HFF-Myc (cell line): ENCODE results near the gene RAB4B.
A peak's percentile ranks its signal among the peaks of the same experiment; 100 is the strongest.
"Not testable (repeated sequence)": the region's sequence is repeated elsewhere in the genome, so short reads cannot be mapped to it uniquely, and the experiment has no call there.

Source experiments
- DNase-seq: peaks from one replicate; pipeline ENCODE4 v3.0.0-alpha.2; 2011; ENCODE audit warnings: low read depth; ENCODE audit errors: extremely low read depth
- H3K4me3 ChIP-seq: replicated peaks from 2 replicates; pipeline ENCODE4 v1.5.1; 2011; ENCODE audit warnings: low read depth, mild to moderate bottlenecking, control low read depth, low read length
- CTCF ChIP-seq: IDR thresholded peaks from 2 replicates; pipeline ENCODE4 v1.5.1; 2012; ENCODE audit warnings: mild to moderate bottlenecking, low read depth, low read length, control low read depth; ENCODE audit errors: missing control alignments

RAB4B gene

GRCh38 chr19:40815223-40815622 is 37.2 kb downstream of the RAB4B start:
- no peak for DNase-seq
- H3K4me3 ChIP-seq = no peak overlapping the region
- no peak for TF ChIP-seq CTCF

- DNase-seq, H3K4me3 ChIP-seq: not testable (repeated sequence)
- peak; percentile 36 for TF ChIP-seq CTCF
Observed at GRCh38 chr19:40818480-40819399, 40.7 kb downstream of the RAB4B start.

GRCh38 chr19:40819479-40820234 is 41.6 kb downstream of the RAB4B start:
- not testable (repeated sequence) for H3K4me3 ChIP-seq, DNase-seq
- peak; percentile 64 for TF ChIP-seq CTCF

- no peak for TF ChIP-seq CTCF
- DNase-seq = no peak
- no peak overlapping the region for H3K4me3 ChIP-seq
Observed at GRCh38 chr19:40822161-40822560, 44.1 kb downstream of the RAB4B start.

GRCh38 chr19:40822704-40823553 is 44.9 kb downstream of the RAB4B start:
- not testable (repeated sequence) for H3K4me3 ChIP-seq, DNase-seq

GRCh38 chr19:40824916-40825315 is 46.9 kb downstream of the RAB4B start:
- DNase-seq = not testable (repeated sequence)

GRCh38 chr19:40825460-40826095 is 47.5 kb downstream of the RAB4B start:
- DNase-seq, H3K4me3 ChIP-seq: not testable (repeated sequence)

More at GRCh38 chr19:40824916-40825315, 46.9 kb downstream of the RAB4B start:
- not testable (repeated sequence) for H3K4me3 ChIP-seq

GRCh38 chr19:40826312-40826698 is 48.3 kb downstream of the RAB4B start:
- not testable (repeated sequence) for H3K4me3 ChIP-seq, DNase-seq

GRCh38 chr19:40826699-40827385 is 48.8 kb downstream of the RAB4B start:
- H3K4me3 ChIP-seq = not testable (repeated sequence)
- peak; percentile 19 for DNase-seq
